ENCODE measurements around the gene YLPM1.
"Not testable (repeated sequence)": the region's sequence is repeated elsewhere in the genome, so short reads cannot be mapped to it uniquely, and the experiment has no call there.

The YLPM1 gene, protein sequence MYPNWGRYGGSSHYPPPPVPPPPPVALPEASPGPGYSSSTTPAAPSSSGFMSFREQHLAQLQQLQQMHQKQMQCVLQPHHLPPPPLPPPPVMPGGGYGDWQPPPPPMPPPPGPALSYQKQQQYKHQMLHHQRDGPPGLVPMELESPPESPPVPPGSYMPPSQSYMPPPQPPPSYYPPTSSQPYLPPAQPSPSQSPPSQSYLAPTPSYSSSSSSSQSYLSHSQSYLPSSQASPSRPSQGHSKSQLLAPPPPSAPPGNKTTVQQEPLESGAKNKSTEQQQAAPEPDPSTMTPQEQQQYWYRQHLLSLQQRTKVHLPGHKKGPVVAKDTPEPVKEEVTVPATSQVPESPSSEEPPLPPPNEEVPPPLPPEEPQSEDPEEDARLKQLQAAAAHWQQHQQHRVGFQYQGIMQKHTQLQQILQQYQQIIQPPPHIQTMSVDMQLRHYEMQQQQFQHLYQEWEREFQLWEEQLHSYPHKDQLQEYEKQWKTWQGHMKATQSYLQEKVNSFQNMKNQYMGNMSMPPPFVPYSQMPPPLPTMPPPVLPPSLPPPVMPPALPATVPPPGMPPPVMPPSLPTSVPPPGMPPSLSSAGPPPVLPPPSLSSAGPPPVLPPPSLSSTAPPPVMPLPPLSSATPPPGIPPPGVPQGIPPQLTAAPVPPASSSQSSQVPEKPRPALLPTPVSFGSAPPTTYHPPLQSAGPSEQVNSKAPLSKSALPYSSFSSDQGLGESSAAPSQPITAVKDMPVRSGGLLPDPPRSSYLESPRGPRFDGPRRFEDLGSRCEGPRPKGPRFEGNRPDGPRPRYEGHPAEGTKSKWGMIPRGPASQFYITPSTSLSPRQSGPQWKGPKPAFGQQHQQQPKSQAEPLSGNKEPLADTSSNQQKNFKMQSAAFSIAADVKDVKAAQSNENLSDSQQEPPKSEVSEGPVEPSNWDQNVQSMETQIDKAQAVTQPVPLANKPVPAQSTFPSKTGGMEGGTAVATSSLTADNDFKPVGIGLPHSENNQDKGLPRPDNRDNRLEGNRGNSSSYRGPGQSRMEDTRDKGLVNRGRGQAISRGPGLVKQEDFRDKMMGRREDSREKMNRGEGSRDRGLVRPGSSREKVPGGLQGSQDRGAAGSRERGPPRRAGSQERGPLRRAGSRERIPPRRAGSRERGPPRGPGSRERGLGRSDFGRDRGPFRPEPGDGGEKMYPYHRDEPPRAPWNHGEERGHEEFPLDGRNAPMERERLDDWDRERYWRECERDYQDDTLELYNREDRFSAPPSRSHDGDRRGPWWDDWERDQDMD (N-terminal part only)

GRCh38 chr14:74762917-74763802 is at the start of gene YLPM1:
TSS of gene YLPM1 (plus strand) at chr14:74763316. CDS start at chr14:74763490, 174 bp downstream.
- peak; percentile 93 for DNase-seq (ENCODE audit: low spot score)

GRCh38 chr14:74713395-74713735 is 49.8 kb upstream of the YLPM1 start:
- no peak for DNase-seq (ENCODE audit: low spot score)

DNA sequence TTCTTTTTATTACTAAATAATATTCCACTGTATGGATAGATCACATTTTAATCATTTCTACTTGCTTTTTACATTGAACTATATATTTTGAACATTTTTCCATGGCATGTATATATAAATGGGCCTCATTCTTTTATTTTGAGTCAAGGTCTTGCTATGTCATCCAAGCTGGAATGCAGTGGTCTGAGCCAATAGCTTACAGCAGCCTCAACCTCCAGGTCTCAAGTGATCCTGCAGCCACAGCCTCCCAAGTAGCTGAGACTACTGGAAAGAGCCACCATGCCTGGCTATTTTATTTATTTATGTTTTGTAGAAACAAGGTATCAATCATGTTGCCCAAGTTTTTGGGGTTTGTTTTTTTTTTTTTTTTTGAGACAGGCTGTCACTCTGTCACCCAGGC is 42.6 kb upstream of the YLPM1 start:
- no peak for DNase-seq (ENCODE audit: low spot score)

DNA sequence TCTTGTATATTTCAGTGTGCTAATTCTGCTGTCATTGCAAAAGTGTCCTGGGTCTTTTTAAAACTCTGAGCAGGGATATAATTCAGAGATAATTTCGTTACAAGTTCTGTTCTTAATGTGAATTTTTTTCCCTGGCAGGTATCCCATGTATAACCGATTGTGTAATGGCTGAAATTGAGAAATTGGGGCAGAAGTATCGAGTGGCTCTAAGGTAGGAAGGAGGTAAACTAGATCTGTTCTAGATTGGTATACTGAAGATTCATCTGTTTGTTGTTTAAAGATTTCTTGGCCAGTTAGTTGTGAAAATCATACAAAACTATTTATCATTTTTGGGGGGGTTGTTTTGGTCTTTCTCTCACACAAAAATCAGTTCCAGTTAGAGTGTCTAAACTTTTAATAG is 40.0 kb upstream of the YLPM1 start:
- DNase-seq (ENCODE audit: low spot score), result no peak

DNA sequence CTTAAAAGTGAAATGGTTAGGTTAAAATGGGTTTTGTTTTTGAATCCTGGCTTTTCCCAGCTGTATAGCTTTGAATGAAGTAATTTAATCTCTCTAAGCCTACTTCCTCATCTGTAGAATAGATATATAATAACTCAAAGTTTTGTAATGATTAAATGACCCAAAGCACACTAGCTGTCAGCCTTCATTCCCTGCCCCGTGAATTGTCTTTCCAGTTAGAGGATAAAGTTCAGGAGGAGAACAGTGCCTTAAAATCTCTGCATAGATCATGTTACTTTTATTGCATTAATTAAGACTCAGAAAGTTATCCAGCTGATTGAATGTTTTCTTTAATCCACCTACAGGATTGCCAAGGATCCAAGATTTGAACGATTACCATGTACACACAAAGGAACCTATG is 30.7 kb upstream of the YLPM1 start:
- DNase-seq (ENCODE audit: low spot score), result no peak

GRCh38 chr14:74733221-74733620 is 29.9 kb upstream of the YLPM1 start:
- DNase-seq (ENCODE audit: low spot score), result no peak

DNA sequence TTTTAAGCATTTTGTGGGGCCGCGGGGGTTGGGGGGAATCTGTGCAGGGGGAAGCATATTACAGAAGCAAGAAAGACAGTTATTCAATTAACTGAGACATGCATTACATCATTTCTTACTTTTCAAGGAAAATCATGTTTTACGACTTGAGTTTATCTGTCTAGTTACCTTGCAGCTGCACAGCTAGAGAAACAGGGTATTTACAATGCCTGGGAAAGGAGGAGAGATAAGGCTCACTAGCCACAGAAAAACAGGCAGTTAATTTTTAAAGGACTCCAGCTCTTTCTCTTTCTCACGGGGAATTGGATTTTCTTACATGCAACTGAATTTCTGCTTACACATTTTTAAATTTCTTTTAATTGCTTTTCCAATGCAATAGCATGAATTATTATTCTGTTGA is 28.0 kb upstream of the YLPM1 start:
- DNase-seq (ENCODE audit: low spot score), result no peak

GRCh38 chr14:74737753-74738325 is 25.3 kb upstream of the YLPM1 start:
- no peak for DNase-seq (ENCODE audit: low spot score)

DNA sequence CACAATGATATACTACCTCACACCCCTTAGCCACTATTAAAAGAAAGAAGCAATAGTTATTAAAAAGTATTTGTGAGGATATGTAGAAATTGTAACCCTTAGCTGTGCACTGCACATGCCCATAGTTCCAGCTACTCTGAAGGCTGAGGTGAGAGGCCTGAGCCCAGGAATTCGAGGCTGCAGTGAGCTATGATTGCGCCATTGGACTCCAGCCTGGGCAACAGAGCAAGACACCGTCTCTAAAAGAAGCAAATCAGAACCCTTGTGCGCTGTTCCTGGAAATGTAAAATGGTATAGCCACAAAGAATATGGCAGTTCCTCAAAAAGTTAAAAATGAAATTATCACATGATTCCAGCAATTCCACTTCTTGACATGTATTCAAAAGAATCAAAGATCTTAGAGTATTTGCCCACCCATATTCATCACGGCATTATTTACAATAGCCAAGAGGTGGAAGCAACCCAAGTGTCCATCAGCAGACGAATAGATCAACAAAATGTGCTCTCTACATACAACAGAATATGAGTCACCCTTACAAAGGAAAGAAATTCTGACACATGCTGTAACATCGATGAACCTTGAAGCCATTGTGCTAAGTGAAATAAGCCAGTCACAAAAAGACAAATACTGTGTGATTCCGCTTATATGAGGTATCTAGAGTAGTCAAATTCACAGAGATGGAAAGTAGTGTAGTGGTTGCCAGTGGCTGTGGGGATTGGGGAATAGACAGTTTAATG is 23.7 kb upstream of the YLPM1 start:
- DNase-seq (ENCODE audit: low spot score), result no peak

DNA sequence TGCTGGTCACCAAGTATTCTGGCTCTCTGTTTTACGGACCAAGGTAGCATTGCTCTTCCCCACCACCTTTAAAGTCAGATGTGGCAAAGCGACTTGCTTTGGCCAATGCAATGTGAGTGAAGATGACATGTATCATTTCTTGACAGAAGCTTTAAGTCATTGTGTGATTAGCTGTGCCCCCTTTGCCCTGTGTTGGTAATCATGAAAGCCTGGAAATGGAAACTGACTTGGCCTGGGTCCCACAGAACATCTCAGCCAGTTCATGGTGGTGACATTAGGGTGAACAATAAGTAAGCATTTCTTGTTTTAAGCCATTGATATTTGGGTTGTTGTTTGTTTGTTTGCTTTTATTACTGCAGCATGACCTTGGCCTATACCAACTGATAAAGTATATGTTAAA is 15.9 kb upstream of the YLPM1 start:
- DNase-seq (ENCODE audit: low spot score), result no peak

DNA sequence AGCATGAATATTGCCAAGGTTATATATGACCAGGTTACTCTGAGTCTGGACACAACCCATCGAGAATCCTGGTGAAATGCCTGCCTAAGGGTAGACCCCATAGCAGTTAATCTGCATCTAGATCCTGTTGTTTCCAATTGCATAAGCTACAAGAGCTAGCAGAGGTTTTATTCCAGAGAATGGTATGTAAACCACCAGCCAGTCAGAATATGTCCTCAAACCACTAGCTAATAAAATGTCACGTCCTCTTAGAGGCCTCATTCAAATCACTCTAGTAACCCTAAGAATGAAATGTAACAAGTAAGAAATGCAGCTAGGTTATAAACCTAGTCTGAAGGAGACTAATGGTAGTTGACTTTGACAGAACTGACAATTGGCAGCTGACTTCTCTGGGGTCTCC is 9.0 kb upstream of the YLPM1 start:
- DNase-seq (ENCODE audit: low spot score), result no peak

DNA sequence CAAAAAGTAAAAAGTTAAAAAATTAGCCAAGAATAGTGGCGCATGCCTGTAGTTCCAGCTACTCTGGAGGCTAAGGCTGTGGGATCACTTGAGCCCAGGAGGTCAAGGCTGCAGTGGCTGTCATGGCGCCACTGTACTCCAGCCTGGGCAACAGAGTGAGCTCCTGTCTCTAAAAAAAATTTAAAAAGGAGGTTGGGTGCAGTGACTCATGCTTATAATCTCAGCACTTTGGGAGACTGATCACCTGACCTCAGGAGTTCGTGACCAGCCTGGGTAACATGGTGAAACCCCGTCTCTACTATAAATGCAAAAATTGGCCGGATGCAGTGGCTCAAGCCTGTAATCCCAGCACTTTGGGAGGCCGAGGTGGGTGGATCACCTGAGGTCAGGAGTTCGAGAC is 8.2 kb upstream of the YLPM1 start:
- no peak for DNase-seq (ENCODE audit: low spot score)

DNA sequence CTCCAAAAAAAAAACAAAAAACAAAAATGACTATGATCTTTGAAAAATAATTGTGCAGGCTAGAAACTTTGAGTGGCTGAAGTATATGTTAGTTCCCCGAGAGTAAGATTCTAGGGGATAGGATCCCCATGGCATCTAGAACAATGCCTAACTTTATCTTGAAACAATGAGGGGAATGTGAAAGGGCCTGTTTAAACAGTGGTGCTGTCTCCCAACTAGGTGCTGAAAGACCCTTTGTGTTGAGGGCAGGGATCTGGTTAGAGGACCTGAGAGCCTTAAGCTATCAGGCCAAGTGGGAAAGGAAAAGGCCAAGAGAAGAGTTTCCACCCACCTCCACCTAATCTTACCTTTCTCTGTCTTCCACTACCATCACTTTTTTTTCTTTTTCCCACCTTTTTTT is 6.8 kb upstream of the YLPM1 start:
- no peak for DNase-seq (ENCODE audit: low spot score)

DNA sequence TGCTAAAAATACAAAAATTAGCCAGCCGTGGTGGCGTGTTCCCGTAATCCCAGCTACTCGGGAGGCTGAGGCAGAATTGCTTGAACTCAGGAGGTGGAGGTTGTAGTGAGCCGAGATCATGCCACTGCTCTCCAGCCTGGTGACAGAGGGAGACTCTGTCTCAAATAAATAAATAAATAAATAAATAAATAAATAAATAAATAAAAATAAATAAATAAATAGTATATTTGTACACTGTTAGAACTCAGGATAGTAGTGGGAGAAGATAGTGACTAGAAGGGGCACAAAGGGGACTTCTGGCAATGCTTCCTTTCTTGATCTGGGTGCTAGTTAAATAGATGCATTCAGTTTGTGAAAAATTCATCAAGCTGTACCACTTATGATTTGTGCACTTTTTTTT is 4.6 kb upstream of the YLPM1 start:
- DNase-seq (ENCODE audit: low spot score), result not testable (repeated sequence)

DNA sequence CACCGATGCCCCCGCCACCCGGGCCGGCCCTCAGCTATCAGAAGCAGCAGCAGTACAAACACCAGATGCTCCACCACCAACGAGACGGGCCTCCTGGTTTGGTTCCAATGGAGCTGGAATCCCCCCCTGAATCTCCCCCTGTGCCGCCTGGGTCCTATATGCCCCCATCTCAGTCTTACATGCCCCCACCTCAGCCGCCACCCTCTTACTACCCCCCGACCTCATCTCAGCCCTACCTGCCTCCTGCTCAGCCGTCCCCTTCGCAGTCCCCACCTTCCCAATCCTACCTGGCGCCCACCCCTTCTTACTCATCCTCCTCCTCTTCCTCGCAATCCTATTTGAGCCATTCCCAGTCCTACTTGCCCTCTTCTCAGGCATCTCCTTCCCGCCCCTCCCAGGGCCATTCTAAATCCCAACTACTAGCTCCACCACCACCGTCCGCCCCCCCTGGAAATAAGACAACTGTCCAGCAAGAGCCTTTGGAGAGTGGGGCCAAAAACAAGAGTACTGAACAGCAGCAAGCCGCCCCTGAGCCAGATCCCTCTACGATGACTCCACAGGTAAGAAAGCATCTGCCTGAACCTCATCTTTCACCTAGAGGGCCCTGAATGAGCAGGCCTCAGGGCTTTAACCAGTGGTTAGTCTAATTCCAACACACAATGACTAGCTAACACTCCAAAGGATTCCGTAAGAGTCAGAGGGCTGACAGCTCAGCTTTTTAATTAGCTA is 851 bp downstream of the YLPM1 start:
- DNase-seq (ENCODE audit: low spot score), result peak; percentile 3

DNA sequence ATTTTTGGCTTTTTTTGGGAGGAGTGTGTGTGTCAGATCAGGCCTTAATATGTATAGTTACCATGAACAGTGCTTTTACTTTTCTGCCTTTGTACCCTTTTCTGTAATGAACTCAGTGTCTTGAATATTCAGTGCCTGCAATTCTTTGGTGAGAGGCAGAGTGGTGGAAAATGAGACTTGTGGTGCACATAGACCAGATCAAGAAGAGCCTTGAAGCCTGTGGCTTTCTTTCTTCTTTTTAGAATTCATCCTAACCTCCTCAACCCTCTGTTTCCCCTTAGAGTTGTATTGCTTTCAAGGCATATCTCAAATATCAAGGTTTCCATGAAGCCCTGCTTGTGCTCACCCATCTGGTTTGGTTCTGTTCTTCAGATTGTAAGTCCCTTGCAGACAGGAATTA is 2.6 kb downstream of the YLPM1 start:
- no peak for DNase-seq (ENCODE audit: low spot score)

DNA sequence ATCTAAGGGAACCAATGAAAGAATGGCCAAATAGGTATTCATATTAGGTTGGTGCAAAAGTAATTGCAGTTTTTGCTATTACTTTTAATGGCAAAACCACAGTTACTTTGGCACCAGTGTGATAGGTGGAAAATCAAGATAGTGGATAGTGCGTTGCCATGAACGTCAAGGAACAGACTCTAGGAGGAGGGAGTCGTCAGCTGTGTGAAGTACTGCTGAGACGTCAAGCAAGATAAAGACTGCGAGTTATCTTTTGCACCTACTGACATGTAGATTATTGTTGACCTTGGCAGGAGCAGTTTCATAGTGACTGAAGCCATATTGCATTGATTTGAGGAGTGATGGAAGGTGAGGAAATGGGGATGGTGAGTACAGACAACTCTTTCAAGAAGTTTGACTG is 8.3 kb downstream of the YLPM1 start:
- no peak for DNase-seq (ENCODE audit: low spot score)

DNA sequence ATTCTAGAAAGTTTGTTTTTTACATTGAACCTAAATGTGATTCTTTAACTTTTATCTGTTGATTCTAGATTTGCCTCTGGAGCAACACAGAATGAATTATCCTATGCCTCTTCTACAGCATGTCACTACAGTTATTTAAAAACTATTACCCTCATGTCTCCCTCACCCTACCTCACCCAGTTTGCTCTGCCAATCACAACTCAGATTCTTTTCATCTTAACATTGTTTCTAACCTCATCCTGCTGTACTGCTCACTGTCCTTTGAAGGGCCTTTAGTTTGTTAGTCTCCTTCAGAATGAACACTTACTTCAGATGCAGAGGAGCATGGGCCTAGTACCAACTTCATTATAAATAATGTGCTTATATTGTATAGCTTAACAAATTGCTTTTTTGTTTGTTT is 21.5 kb downstream of the YLPM1 start:
- DNase-seq (ENCODE audit: low spot score), result no peak

- DNase-seq (ENCODE audit: low spot score), result no peak
Measured at GRCh38 chr14:74785056-74785613, 22.0 kb downstream of the YLPM1 start.
